Esophagus muscularis mucosa (tissue), 4 donors: ENCODE measurements around the gene ITPR3. TPM values are rescaled to one million over a fixed set of nuclear protein-coding genes. Genes with fewer than 3 reads are reported as not detected.

ENCODE experiments used
- DNase-seq: peaks from one replicate; pipeline ENCODE4 v3.0.0-alpha.2; 2017; ENCODE audit errors: extremely low spot score
- H3K27ac ChIP-seq, 4 donors: fragments of 200-600 bp; sonication (generic); replicated peaks in 1 of 4; 1 replicate in 3 of 4; 2 replicates in 1 of 4; pipeline ENCODE4 v1.5.1; 2016 to 2019; ENCODE audit warnings: mild to moderate bottlenecking in 1 of 4
- H3K27me3 ChIP-seq, 4 donors: fragments of 200-600 bp; sonication (generic); one replicate each; pipeline versions ENCODE4 v1.5.1 to v1.6.0; 2016 to 2019
- H3K36me3 ChIP-seq, 4 donors: fragments of 200-600 bp; sonication (generic); one replicate each; pipeline ENCODE4 v1.5.1; 2016 to 2019
- H3K4me1 ChIP-seq, 4 donors: fragments of 200-600 bp; sonication (generic); one replicate each; pipeline ENCODE4 v1.5.1; 2016 to 2019
- H3K4me3 ChIP-seq, 4 donors: fragments of 200-600 bp; sonication (generic); 1 replicate in 2 of 4; 2 replicates in 2 of 4; pipeline ENCODE4 v1.5.1; 2016 to 2019; ENCODE audit warnings: mild to moderate bottlenecking in 4 of 4, moderate library complexity in 1 of 4
- H3K9me3 ChIP-seq, 4 donors: fragments of 200-600 bp; sonication (generic); 1 replicate in 3 of 4; 2 replicates in 1 of 4; pipeline ENCODE4 v1.5.1; 2016 to 2019
- CTCF ChIP-seq, 3 experiments: fragments of 200-600 bp in 2 of 3; fragments of 450-650 bp in 1 of 3; sonication (generic) in 2 of 3; IDR thresholded peaks; one replicate each; pipeline ENCODE4 v1.5.1; 2017 to 2019; ENCODE audit warnings: antibody characterized with exemption in 3 of 3, mild to moderate bottlenecking in 2 of 3, moderate library complexity in 1 of 3
- EP300 ChIP-seq: sonication (generic); formaldehyde crosslinking; IDR thresholded peaks from one replicate; pipeline ENCODE4 v1.6.1; 2017; ENCODE audit warnings: antibody characterized with exemption
- POLR2A ChIP-seq: fragments of 450-650 bp; IDR thresholded peaks from one replicate; pipeline ENCODE4 v1.6.1; 2017; ENCODE audit warnings: antibody characterized with exemption, moderate library complexity, mild to moderate bottlenecking, low read depth
- POLR2AphosphoS5 ChIP-seq, 2 donors: sonication (generic); formaldehyde crosslinking; IDR thresholded peaks; one replicate each; pipeline ENCODE4 v1.6.1; 2017; ENCODE audit warnings: antibody characterized with exemption in 2 of 2
- WGBS: methylation state at CpG from one replicate; pipeline ENCODE4 v1.1.5; 2018; 5-methylcytosine and 5-hydroxymethylcytosine counted together
- intact Hi-C: fragments of 100-400 bp; cut with DNase I; formaldehyde crosslinking; loops from one replicate; pipeline ENCODE4 v1.15.1; 2023
- total RNA-seq, 4 donors: library from RNA; depleted of rRNA; stranded (reverse); fragments of >200 nt; gene quantifications; one replicate each; pipeline versions ENCODE4 v1.1.0 to v1.2.1, GENCODE V29; 2016

The ITPR3 gene
- total RNA-seq, 4 donors from 2014 or later, result 12.1 to 24.9 (median 20.5) TPM

- Histone ChIP-seq H3K27ac (peak overlapping the region in 3 of 4 donors; percentile 38 to 60 (median 41)), H3K36me3 (peaks cover 13 to 87% (median 73%) of the 10 kb centered on the region in 4 donors), H3K4me3 (no peak overlapping the region), H3K4me1 (peaks cover 64 to 76% (median 67%) of the 10 kb centered on the region in 4 donors), H3K27me3 (no peaks in the 10 kb centered on the region), H3K9me3 (no peaks in the 10 kb centered on the region)
- DNase-seq, result no peak
- no peak for TF ChIP-seq POLR2A
- TF ChIP-seq POLR2AphosphoS5 (IDR thresholded peaks at IDR 0.05), result no peak
- TF ChIP-seq EP300, result no peak
- no peak for TF ChIP-seq CTCF (IDR thresholded peaks at IDR 0.05)
- intact Hi-C loops, result no loop called here
- 64% methylated on average over 19 of the region's 19 CpGs for WGBS
These were observed 73.3 kb downstream of the ITPR3 start for GRCh38 chr6:33694401-33694931.

- H3K36me3 ChIP-seq, result peaks cover 13 to 87% (median 70%) of the 10 kb centered on the region in 4 donors
- no peak for TF ChIP-seq POLR2AphosphoS5 (IDR thresholded peaks at IDR 0.05)
- TF ChIP-seq EP300, result no peak
- no peaks in the 10 kb centered on the region for H3K9me3 ChIP-seq
- H3K27ac ChIP-seq, result peak overlapping the region in 3 of 4 donors; percentile 38 to 60 (median 41)
- peaks cover 64 to 79% (median 69%) of the 10 kb centered on the region in 4 donors for H3K4me1 ChIP-seq
- intact Hi-C loops, result no loop called here
- WGBS, result 100% methylated on average over 2 of the region's 5 CpGs
- H3K4me3 ChIP-seq, result no peak overlapping the region
- H3K27me3 ChIP-seq, result no peaks in the 10 kb centered on the region
- DNase-seq, result no peak
These were observed 73.9 kb downstream of the ITPR3 start for GRCh38 chr6:33694977-33695376.

- no peak overlapping the region for H3K4me3 ChIP-seq
- H3K27me3 ChIP-seq, result no peaks in the 10 kb centered on the region
- H3K4me1 ChIP-seq, result peaks cover 64 to 79% (median 71%) of the 10 kb centered on the region in 4 donors
- DNase-seq, result no peak
- peak overlapping the region in 3 of 4 donors; percentile 41 to 60 (median 45) for H3K27ac ChIP-seq
- H3K36me3 ChIP-seq, result peaks cover 13 to 87% (median 65%) of the 10 kb centered on the region in 4 donors
- H3K9me3 ChIP-seq, result no peaks in the 10 kb centered on the region
- intact Hi-C loops, result no loop called here
- WGBS, result 74% methylated on average over 10 of the region's 16 CpGs
- TF ChIP-seq POLR2AphosphoS5 (IDR thresholded peaks at IDR 0.05) (no peak), EP300 (no peak), CTCF (IDR thresholded peaks at IDR 0.05) (no peak), POLR2A (no peak)
These were observed 74.3 kb downstream of the ITPR3 start for GRCh38 chr6:33695451-33695887.

- H3K36me3 ChIP-seq, result peaks cover 13 to 82% (median 59%) of the 10 kb centered on the region in 4 donors
- H3K27ac ChIP-seq, result peak overlapping the region; percentile 45 to 60 (median 48)
- no peaks in the 10 kb centered on the region for H3K27me3 ChIP-seq
- H3K4me3 ChIP-seq, result no peak overlapping the region
- H3K9me3 ChIP-seq, result no peaks in the 10 kb centered on the region
- intact Hi-C loops, result no loop called here
- H3K4me1 ChIP-seq, result peaks cover 64 to 79% (median 72%) of the 10 kb centered on the region in 4 donors
- TF ChIP-seq POLR2A, result no peak
- no peak for TF ChIP-seq EP300
- TF ChIP-seq CTCF (IDR thresholded peaks at IDR 0.05), result no peak
- no peak for TF ChIP-seq POLR2AphosphoS5 (IDR thresholded peaks at IDR 0.05)
- 91% methylated on average over 9 of the region's 10 CpGs for WGBS
- DNase-seq, result no peak
These were observed 75.0 kb downstream of the ITPR3 start for GRCh38 chr6:33696076-33696475.

- H3K36me3 ChIP-seq, result peaks cover 9 to 75% (median 51%) of the 10 kb centered on the region in 4 donors
- H3K4me3 ChIP-seq, result no peak overlapping the region
- H3K27me3 ChIP-seq, result no peaks in the 10 kb centered on the region
- intact Hi-C loops, result no loop called here
- no peak for TF ChIP-seq POLR2A
- TF ChIP-seq POLR2AphosphoS5 (IDR thresholded peaks at IDR 0.05), result peak; percentile 47 to 53
- TF ChIP-seq EP300, result no peak
- WGBS, result 47% methylated on average over 14 of the region's 15 CpGs
- peak overlapping the region; percentile 45 to 60 (median 48) for H3K27ac ChIP-seq
- H3K4me1 ChIP-seq, result peaks cover 64 to 74% (median 70%) of the 10 kb centered on the region in 4 donors
- DNase-seq, result no peak
- no peaks in the 10 kb centered on the region for H3K9me3 ChIP-seq
These were observed 75.7 kb downstream of the ITPR3 start for GRCh38 chr6:33696548-33697518.
